CD8-positive, alpha-beta memory T cell (primary cell): Measurements from ENCODE around the gene OR2V2. TPM values are rescaled to one million over a fixed set of nuclear protein-coding genes. Genes with fewer than 3 reads are reported as not detected.

Source experiments
- CTCF ChIA-PET: fragments of 350-600 bp; sonication (Branson Sonifier 250); formaldehyde crosslinking; loops from one replicate; lab custom pipeline; 2021; ENCODE audit warnings: antibody characterized with exemption; lab: Charles Lee
- POLR2A ChIA-PET: fragments of 350-600 bp; sonication (Branson Sonifier 250); formaldehyde crosslinking; loops from one replicate; lab custom pipeline; 2021; ENCODE audit warnings: antibody characterized with exemption; lab: Charles Lee
- DNase-seq, 5 donors: peaks; one replicate each; pipeline versions ENCODE4 v3.0.0 to v3.0.0-alpha.2; 2020 to 2022; ENCODE audit warnings: mixed read lengths in 1 of 5
- H3K27ac ChIP-seq: one replicate; pipeline ENCODE4 v1.7.0; 2013; ENCODE audit warnings: low read depth, mild to moderate bottlenecking, low read length, moderate library complexity
- H3K27me3 ChIP-seq: 2 replicates; pipeline ENCODE4 v1.7.0; 2013; ENCODE audit warnings: low read length, mild to moderate bottlenecking; ENCODE audit not compliant: insufficient read depth, poor library complexity, severe bottlenecking
- H3K36me3 ChIP-seq: 2 replicates; pipeline ENCODE4 v1.7.0; 2013; ENCODE audit warnings: mild to moderate bottlenecking, low read length, moderate library complexity; ENCODE audit not compliant: insufficient read depth
- H3K4me1 ChIP-seq: 2 replicates; pipeline ENCODE4 v1.7.0; 2013; ENCODE audit warnings: mild to moderate bottlenecking, low read length, moderate library complexity; ENCODE audit not compliant: insufficient read depth
- H3K4me3 ChIP-seq: 2 replicates; pipeline ENCODE4 v1.7.0; 2013; ENCODE audit warnings: mild to moderate bottlenecking, low read length
- H3K9me3 ChIP-seq: 2 replicates; pipeline ENCODE4 v1.7.0; 2013; ENCODE audit warnings: mild to moderate bottlenecking, low read length
- H3K27ac Mint-ChIP-seq, 8 donors: one replicate each; pipeline ENCODE4 v1.8.0; 2020 to 2021; ENCODE audit warnings: mixed read lengths in 8 of 8, mild to moderate bottlenecking in 6 of 8, inconsistent platforms in 3 of 8, moderate library complexity in 3 of 8
- H3K27me3 Mint-ChIP-seq, 2 donors: one replicate each; pipeline ENCODE4 v1.8.0; 2020 to 2021; ENCODE audit warnings: mixed read lengths in 2 of 2, mild to moderate bottlenecking in 1 of 2, moderate library complexity in 1 of 2
- H3K36me3 Mint-ChIP-seq, 3 donors: one replicate each; pipeline ENCODE4 v1.8.0; 2020 to 2021; ENCODE audit warnings: mixed read lengths in 3 of 3, inconsistent platforms in 1 of 3, mild to moderate bottlenecking in 1 of 3
- H3K4me1 Mint-ChIP-seq, 3 donors: one replicate each; pipeline ENCODE4 v1.8.0; 2020 to 2021; ENCODE audit warnings: mixed read lengths in 3 of 3, inconsistent platforms in 1 of 3, mild to moderate bottlenecking in 1 of 3
- H3K4me3 Mint-ChIP-seq, 7 donors: one replicate each; pipeline ENCODE4 v1.8.0; 2020 to 2021; ENCODE audit warnings: mixed read lengths in 7 of 7, mild to moderate bottlenecking in 6 of 7, moderate library complexity in 4 of 7, inconsistent platforms in 2 of 7
- H3K9me3 Mint-ChIP-seq, 5 donors: one replicate each; pipeline ENCODE4 v1.8.0; 2020 to 2022; ENCODE audit warnings: mixed read lengths in 5 of 5, mild to moderate bottlenecking in 3 of 5, moderate library complexity in 2 of 5, inconsistent platforms in 1 of 5
- polyA plus RNA-seq: library from polyadenylated mRNA; unstranded; fragments of 300-500 nt; fragmentation: Illumina TruSeq; gene quantifications from one replicate; pipeline ENCODE4 v1.2.3, GENCODE V29; 2021
- total RNA-seq, 2 experiments: library from RNA; stranded (reverse); gene quantifications; one replicate each; pipeline ENCODE4 v1.2.3, GENCODE V29; 2021

OR2V2 gene
- total and polyA plus RNA-seq, 3 experiments from 2014 or later, result not detected

- Mint-ChIP-seq H3K4me3 (peak overlapping the region; percentile 94 to 100 (median 97)), H3K36me3 (peaks cover 0 to 36% (median 0%) of the 10 kb centered on the region in 3 donors), H3K27ac (peak overlapping the region; percentile 92 to 100 (median 96)), H3K4me1 (peaks cover 45 to 66% (median 57%) of the 10 kb centered on the region in 3 donors), H3K27me3 (peaks cover 0 to 39% of the 10 kb centered on the region in 2 donors), H3K9me3 (peaks cover 0 to 18% (median 12%) of the 10 kb centered on the region in 5 donors)
- no peaks in the 10 kb centered on the region for H3K9me3 ChIP-seq
- H3K4me1 ChIP-seq, result peaks cover 9% of the 10 kb centered on the region
- DNase-seq, result peak in 4 of 5 donors; percentile 22 to 68 (median 46)
- no peaks in the 10 kb centered on the region for H3K36me3 ChIP-seq
- H3K4me3 ChIP-seq, result peak overlapping the region; percentile 11
- H3K27ac ChIP-seq, result peak overlapping the region; percentile 83
- H3K27me3 ChIP-seq, result no peaks in the 10 kb centered on the region
- POLR2A ChIA-PET, result interaction anchor here (0.7 to 6.3 kb wide), 7 partner anchors 18 to 357 kb away, joined by 3 to 168 read pairs (median 30); partner anchors contain the start of genes RACK1, TRIM41, TRIM52 and TRIM7
- CTCF ChIA-PET, result interaction anchor here (1.1 to 11.3 kb wide), 4 partner anchors 20 to 47 kb away, joined by 4 to 164 read pairs (median 22); partner anchors contain the start of genes TRIM41 and TRIM7
These were observed 40.3 kb downstream of the OR2V2 start for GRCh38 chr5:181187500-181188213.

- no peaks in the 10 kb centered on the region for H3K36me3 ChIP-seq
- peaks cover 10% of the 10 kb centered on the region for H3K4me1 ChIP-seq
- Mint-ChIP-seq H3K4me3 (peak overlapping the region; percentile 94 to 100 (median 97)), H3K27me3 (peaks cover 0 to 36% of the 10 kb centered on the region in 2 donors), H3K4me1 (peaks cover 43 to 71% (median 57%) of the 10 kb centered on the region in 3 donors), H3K9me3 (peaks cover 0 to 18% (median 12%) of the 10 kb centered on the region in 5 donors), H3K27ac (peak overlapping the region; percentile 92 to 100 (median 98)), H3K36me3 (peaks cover 0 to 36% (median 0%) of the 10 kb centered on the region in 3 donors)
- POLR2A ChIA-PET, result interaction anchor here (0.9 to 6.3 kb wide), 9 partner anchors 17 to 72 kb away, joined by 3 to 168 read pairs (median 18); partner anchors contain the start of genes RACK1, TRIM41, TRIM52 and TRIM7
- no peaks in the 10 kb centered on the region for H3K27me3 ChIP-seq
- DNase-seq, result peak; percentile 67 to 87 (median 73)
- peak overlapping the region; percentile 83 for H3K27ac ChIP-seq
- CTCF ChIA-PET, result interaction anchor here (0.7 to 11.3 kb wide), 12 partner anchors 10 to 72 kb away, joined by 3 to 164 read pairs (median 4); partner anchors contain the start of genes TRIM41, TRIM52 and TRIM7
- peak overlapping the region; percentile 100 for H3K4me3 ChIP-seq
- H3K9me3 ChIP-seq, result no peaks in the 10 kb centered on the region
These were observed 41.4 kb downstream of the OR2V2 start for GRCh38 chr5:181188700-181189362.

- CTCF ChIA-PET, result interaction anchor here (0.7 to 11.3 kb wide), 12 partner anchors 9 to 71 kb away, joined by 3 to 164 read pairs (median 6); partner anchors contain the start of genes TRIM41, TRIM52 and TRIM7
- peaks cover 0 to 36% of the 10 kb centered on the region in 2 donors for H3K27me3 Mint-ChIP-seq
- POLR2A ChIA-PET, result interaction anchor here (0.9 to 6.3 kb wide), 9 partner anchors 16 to 359 kb away, joined by 3 to 168 read pairs (median 18); partner anchors contain the start of genes RACK1, TRIM41, TRIM52 and TRIM7
These were observed 42.1 kb downstream of the OR2V2 start for GRCh38 chr5:181189363-181189961.

GRCh38 chr5:181189962-181190710 lies 42.8 kb downstream of the OR2V2 start:
- Mint-ChIP-seq H3K36me3 (peaks cover 0 to 34% (median 0%) of the 10 kb centered on the region in 3 donors), H3K9me3 (peaks cover 0 to 18% (median 12%) of the 10 kb centered on the region in 5 donors), H3K27me3 (peaks cover 0 to 36% of the 10 kb centered on the region in 2 donors), H3K27ac (peak overlapping the region; percentile 92 to 100 (median 98)), H3K4me3 (peak overlapping the region; percentile 94 to 100 (median 97)), H3K4me1 (peaks cover 38 to 59% (median 48%) of the 10 kb centered on the region in 3 donors)
- POLR2A ChIA-PET, result interaction anchor here (1.5 to 6.3 kb wide), 7 partner anchors 15 to 359 kb away, joined by 3 to 168 read pairs (median 30); partner anchors contain the start of genes RACK1, TRIM41, TRIM52 and TRIM7
- peaks cover 6% of the 10 kb centered on the region for H3K4me1 ChIP-seq
- peak overlapping the region; percentile 100 for H3K4me3 ChIP-seq
- H3K27ac ChIP-seq, result peak overlapping the region; percentile 83
- no peaks in the 10 kb centered on the region for H3K27me3 ChIP-seq
- no peaks in the 10 kb centered on the region for H3K9me3 ChIP-seq
- H3K36me3 ChIP-seq, result no peaks in the 10 kb centered on the region
- DNase-seq, result peak in 3 of 5 donors; percentile 27 to 70 (median 33)
- CTCF ChIA-PET, result interaction anchor here (0.7 to 11.3 kb wide), 13 partner anchors 8 to 92 kb away, joined by 3 to 164 read pairs (median 4); partner anchors contain the start of genes TRIM41, TRIM52 and TRIM7

More at GRCh38 chr5:181189363-181189961, 42.1 kb downstream of the OR2V2 start:
- Mint-ChIP-seq H3K4me1 (peaks cover 39 to 64% (median 53%) of the 10 kb centered on the region in 3 donors), H3K4me3 (peak overlapping the region; percentile 94 to 100 (median 97)), H3K27ac (peak overlapping the region; percentile 92 to 100 (median 98)), H3K36me3 (peaks cover 0 to 34% (median 0%) of the 10 kb centered on the region in 3 donors), H3K9me3 (peaks cover 0 to 18% (median 12%) of the 10 kb centered on the region in 5 donors)
- peak overlapping the region; percentile 83 for H3K27ac ChIP-seq
- peaks cover 10% of the 10 kb centered on the region for H3K4me1 ChIP-seq
- peak overlapping the region; percentile 100 for H3K4me3 ChIP-seq
- H3K36me3 ChIP-seq, result no peaks in the 10 kb centered on the region
- DNase-seq, result peak; percentile 33 to 78 (median 68)
- H3K27me3 ChIP-seq, result no peaks in the 10 kb centered on the region
- no peaks in the 10 kb centered on the region for H3K9me3 ChIP-seq

GRCh38 chr5:181190711-181191525 lies 43.5 kb downstream of the OR2V2 start:
- Mint-ChIP-seq H3K4me3 (peak overlapping the region; percentile 94 to 100 (median 97)), H3K9me3 (peaks cover 0 to 18% (median 12%) of the 10 kb centered on the region in 5 donors), H3K36me3 (peaks cover 0 to 34% (median 0%) of the 10 kb centered on the region in 3 donors), H3K4me1 (peaks cover 32 to 53% (median 43%) of the 10 kb centered on the region in 3 donors), H3K27me3 (peaks cover 0 to 36% of the 10 kb centered on the region in 2 donors), H3K27ac (peak overlapping the region; percentile 93 to 100 (median 98))
- ChIA-PET POLR2A (interaction anchor here (0.6 to 6.3 kb wide), 14 partner anchors 8 to 380 kb away, joined by 3 to 168 read pairs (median 4); partner anchors contain the start of genes TRIM41, TRIM52 and TRIM7), CTCF (interaction anchor here (0.7 to 11.3 kb wide), 16 partner anchors 8 to 91 kb away, joined by 3 to 164 read pairs (median 6); partner anchors contain the start of genes RACK1, TRIM41, TRIM52 and TRIM7)
- Histone ChIP-seq H3K27ac (peak overlapping the region; percentile 83), H3K4me1 (peaks cover 6% of the 10 kb centered on the region), H3K36me3 (no peaks in the 10 kb centered on the region), H3K9me3 (no peaks in the 10 kb centered on the region), H3K27me3 (no peaks in the 10 kb centered on the region), H3K4me3 (peak overlapping the region; percentile 100)
- peak; percentile 27 to 68 (median 43) for DNase-seq
